NCI-H2029 (cell line): ENCODE measurements around the gene SBNO1.
"Not testable (repeated sequence)": the region's sequence is repeated elsewhere in the genome, so short reads cannot be mapped to it uniquely, and the experiment has no call there.

Experiments used
- DNase-seq: peaks from one replicate; lab custom pipeline; 2025; lab: John Stamatoyannopoulos, UW

Gene SBNO1

DNA sequence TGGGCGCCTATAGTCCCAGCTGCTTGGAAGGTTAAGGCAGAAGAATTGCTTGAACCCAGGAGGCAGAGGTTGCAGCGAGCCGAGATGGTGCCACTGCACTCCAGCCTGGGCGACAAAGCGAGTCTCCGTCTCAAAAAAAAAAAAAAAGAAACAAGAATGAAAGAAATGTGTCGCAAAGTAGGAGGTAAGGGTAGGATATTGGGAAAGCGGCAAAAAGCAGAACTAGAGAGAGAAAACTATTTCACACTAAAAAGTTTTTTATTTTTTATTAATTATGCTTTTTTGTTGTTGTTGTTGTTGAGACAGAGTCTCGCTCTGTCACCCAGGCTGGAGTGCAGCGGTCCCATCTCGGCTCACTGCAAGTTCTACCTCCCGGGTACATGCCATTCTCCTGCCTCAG is 17.7 kb downstream of the SBNO1 start:
- DNase-seq = no peak

DNA sequence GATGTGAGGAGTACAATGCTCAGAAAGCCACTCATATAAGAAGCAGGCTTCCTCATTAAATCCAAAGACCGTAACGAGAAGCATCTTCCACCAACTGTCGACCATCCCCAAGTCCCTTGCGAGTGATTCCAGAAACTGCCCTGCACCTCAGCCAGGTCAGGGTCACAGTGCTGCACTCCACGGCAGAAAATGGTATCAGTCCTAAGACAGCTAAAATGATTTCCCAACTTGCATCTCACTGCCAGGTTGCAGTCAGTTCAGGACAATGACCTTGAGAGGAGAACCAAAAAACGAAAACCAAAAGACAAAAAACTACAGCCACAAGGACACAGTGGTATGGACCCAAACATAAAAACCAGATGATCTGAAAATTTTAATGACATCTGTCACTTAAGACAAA is 20.6 kb downstream of the SBNO1 start:
- DNase-seq = no peak

DNA sequence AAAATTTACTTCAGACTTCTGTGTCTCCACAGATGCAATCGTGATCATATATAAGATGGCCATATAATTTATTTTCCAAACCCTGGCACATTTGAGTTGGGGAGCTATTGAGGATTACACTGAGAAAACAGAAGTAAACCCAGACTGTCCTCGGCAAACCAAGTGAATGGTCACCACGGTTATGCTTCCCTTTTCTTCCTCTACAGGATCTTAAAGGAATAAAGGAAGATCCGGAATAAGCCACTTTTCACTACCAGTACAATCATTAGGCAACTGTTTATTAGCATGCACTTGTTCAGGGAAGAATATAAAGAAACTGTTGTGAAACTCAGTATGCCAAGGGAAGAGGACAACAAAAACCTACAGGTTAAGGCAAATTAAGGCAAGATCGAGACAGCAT is 27.6 kb downstream of the SBNO1 start:
- no peak for DNase-seq

DNA sequence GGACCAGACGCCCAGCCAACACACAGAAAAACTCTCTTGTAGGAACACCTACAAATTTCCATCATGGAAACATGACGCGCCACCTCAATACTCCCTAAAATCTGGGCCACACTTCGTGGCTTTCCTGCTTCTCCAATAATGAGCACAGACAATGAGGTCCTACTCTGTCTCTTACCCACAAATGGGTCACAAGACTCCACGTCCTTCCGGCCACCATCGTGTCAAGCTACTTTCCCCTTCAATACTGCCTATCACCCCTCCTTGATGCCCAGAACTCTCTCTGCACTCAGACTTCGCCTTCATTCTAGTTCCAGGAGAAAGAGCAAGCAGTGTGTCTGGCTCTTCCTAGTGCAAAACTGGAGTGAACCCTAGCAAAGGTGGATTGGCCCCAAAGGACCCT is 28.1 kb downstream of the SBNO1 start:
- DNase-seq = no peak

DNA sequence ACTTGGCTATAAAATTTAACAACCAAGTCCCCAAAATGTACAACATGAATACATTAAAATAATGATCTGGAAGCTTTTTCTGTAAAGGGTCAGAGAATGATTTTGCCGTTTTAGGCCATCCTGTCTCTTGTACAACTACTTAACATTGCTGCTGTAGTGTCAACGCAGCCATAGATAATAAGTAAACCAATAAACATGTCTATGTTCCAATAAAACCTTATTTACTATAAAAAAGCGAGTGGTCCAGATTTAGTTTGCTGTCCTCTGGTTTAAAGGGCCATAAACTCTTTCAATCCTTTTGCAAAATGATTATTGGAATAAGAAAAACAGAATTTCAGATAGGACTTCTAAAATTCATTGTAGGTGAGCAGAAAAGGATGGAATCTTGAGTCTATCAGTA is 29.2 kb downstream of the SBNO1 start:
- DNase-seq = no peak

DNA sequence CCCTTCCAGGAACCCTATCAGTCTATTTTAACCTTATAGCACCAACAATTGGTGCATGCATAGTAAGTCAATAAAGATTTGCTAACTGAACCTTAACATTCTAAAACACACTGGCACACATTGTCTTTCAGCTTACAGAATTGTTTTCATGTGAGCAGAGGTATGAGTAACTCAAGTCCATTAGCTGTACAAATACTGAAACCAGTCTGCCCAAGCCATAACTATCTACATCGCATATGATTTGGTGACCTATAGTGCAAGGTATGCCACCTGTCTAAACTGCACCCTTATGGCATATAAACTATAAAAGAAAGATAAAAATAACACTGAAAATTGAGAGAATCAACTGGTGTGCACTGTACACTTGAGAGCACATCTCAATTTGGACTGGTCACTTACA is 34.8 kb downstream of the SBNO1 start:
- no peak for DNase-seq

DNA sequence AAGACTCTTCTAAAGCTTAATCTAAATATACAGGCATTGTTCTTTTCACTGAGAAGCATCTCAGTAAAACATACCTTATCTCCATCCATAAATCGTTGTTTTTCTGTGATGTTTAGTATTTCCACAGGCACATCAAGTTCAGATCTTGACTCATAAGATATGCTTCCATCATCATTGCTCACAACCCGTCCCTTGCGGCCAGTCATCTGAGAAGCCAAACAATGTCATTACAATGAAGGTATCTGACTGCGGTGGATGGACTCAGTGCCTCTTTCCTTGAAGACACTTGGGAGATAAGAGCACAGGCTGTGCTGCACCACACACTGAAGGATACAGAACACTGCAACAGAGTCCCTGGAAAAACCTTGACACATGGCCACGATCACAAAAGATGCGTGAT is 44.8 kb downstream of the SBNO1 start:
- no peak for DNase-seq

DNA sequence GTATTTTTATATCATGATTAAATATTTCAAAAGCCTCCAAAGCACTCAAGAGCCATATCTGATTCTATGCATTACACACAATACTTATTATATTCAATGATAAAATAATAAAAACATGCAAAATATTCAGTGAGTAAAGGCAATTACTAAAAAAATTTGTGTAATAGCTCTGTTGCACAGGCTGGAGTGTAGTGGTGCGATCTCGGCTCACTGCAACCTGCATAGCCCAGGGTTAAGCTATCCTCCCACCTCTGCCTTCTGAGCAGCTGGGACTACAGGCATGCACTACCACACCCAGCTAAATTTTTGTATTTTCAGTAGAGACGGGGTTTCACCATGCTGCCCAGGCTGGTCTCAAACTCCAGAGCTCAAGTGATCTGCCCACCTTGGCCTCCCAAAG is 45.4 kb downstream of the SBNO1 start:
- DNase-seq = no peak

DNA sequence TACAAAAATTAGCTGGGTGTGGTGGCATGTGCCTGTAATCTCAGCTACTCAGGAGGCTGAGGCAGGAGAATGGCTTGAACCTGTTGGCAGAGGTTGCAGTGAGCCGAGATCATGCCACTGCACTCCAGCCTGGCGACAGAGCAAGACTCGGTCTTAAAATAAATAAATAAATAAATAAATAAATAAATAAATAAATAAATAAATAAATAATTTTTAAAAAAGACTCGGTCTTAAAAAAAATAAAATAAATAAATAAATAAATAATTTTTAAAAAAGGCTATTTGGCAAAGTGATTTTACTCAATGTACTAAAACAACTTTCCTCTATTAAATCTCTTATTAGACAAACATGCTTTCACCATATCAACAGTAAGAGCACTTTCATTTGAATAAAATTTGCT is 51.6 kb downstream of the SBNO1 start:
- DNase-seq = not testable (repeated sequence)

DNA sequence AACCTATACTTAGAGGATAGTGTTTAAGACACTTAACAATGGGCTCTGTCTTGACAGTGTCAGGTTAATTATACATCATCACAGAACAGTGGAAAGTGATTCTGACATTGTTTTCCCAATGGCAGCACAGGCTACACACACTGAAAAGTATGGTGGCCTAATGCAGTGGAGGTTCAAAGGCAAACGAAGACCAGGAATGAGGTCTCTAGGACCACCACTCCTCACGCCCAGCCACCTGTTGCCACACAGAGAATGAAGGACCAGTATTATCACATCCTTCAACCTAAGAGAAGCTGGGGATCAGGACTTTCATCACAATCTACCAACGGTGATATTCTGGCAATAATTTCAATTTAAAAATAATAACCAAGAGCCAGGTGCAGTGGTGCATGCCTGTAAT is 58.4 kb downstream of the SBNO1 start:
- DNase-seq = no peak

DNA sequence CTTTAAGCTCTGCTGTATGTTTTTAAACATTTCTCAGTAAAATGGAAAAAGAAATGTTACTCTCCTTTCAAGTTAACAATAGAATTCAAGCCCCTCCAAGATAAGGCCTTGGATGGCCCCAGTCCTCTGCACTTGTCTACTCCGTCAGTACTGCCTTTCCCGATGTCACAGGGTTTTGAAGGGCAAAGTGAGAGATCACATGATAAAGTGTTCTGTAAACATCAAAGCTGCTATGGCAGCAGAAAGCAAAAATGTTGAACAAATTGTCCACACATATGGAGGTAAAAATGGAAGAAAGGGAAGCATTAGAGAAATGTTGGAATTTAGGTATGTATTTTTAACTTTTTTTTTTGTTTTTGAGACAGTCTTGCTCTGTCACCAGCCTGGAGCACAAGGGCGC is 59.5 kb downstream of the SBNO1 start:
- DNase-seq = no peak

DNA sequence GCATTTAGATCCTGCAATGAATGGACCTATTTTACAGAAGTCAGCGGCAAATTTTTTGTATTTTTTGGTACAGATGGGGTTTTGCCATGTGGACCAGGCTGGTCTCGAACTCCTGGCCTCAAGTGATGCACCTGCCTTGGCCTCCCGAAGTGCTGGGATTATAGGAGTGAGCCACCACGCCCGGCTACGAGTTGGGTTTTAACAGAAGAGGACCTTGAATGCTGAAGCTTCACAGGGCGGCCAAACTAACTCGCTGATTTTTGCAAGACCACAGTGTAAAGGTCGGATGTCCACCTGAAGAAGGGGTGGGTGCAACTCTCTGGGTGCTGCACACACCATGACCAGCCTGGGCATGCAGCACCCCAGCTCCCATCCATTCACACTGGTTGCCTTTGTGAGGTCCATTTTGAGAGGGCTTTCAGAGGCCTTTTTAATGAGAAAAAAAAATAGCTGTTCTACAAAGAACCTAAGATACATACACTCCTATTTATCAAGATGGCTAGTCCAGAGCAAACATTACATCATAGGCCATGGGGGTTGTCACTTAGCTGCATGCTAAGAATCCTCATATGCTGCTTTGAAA is 71.4 kb downstream of the SBNO1 start:
- no peak for DNase-seq

DNA sequence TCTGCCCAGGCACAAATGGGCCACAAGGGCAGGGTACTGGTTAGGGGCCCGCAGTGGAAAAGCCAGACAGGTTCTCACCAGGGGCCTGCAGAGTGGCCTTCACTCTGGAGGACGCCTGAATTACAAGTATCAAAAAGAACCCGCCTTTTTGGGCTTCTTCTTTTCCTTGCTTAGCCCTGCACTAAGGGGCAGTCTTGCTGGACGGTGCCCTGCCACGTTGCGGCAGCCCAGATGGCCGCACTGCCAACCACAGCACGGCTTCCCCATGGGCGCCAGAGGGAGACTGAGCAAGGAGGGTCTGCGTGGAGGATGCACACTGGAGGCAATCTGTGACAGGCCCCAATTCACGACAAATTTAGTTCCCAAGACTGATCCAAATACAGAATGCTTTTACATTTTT is 74.7 kb downstream of the SBNO1 start:
- DNase-seq = no peak

DNA sequence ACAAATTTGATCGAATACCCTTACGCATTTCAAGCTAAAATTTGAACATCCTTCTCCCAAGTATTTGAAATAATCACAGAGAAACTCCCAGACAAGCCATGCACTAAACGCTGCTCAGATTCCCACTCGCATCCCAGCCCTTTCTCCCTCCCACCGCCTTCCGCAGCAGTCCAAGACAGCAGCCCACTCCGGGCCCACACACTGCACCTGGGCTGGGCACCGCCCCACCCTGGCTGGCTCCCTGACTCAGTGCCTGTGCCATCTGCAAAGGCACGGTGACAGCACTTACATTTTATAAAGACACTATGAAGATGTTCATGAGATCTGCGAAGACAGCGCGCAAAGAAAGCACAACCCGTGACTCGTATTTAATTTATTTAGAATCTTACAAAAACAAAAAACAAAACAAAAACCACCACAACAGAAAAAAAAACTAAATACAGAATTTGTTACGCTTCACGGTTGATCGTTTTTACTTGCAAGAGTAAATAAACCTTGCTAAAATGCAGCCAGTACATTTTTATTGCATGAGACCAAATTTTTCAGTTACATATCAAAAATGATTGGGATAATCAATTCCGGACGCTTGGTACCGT is 75.8 kb downstream of the SBNO1 start:
- no peak for DNase-seq

DNA sequence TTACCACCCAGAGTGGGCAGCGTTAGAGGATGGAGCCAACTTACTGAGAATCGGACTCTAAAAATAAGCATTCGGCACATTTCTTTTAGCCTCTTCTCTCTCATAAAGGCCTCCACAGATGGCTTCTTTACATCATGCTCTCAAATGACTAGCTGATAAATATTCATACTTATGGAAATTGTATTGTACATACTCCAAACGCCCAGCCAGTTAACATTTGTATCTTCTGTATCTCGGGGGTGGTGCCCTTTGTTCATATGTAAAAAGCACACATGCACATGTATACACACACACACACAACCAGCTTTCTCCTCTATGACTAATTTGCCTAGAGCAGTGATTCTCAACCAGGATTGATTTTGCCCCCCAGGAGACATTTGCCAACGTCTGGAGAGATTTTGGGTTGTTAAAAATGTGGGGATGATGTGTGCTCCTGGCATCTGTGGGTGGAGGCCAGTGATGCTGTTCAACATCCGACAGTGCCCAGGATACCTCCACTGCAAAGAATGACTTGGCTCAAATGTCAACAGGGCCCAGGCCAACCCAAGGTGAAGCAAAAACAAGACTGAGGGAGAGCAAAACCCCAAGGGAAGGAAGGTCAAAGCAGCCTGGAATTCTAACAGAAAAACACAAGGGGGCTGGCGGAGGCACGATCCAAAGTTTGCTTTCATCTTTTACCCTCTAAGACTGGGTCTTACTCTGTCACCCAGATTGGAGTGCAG is 77.8 kb downstream of the SBNO1 start:
- DNase-seq = no peak

DNA sequence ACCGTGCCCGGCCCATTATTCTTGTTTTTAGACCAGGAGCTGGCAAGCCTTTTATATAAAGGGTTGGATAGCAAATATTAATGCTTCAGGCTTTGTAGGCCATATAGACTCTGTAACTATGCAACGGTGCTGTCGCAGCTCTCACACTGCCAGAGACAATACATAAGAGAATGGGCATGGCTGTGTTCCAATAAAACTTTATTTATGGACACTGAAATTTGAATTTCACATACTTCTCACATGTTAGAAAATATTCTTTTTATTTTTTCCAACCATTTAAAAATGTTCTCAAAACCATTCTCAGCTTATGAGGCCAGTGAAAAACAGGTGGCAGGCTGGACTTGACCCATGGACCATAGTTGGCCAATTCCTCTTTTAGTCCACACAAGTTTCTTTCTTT is 80.0 kb downstream of the SBNO1 start:
- no peak for DNase-seq

DNA sequence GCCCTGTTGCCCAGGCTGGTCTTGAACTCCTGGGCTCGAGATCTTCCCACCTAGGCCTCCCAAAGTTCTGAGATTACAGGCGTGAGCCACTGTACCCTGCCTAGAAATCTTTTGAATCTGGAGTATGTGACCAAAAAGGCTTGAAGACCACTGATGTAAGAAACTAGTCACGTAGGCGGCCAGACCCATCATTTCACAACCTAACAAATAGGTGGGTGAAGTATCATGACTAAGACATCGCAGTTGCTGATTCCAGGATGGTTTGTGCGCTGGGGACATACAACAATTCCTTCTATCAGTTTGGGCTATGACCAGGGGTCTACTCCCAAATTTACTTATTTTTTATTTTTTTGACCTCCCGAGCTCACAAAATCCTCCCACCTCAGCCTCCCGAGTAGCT is 81.2 kb downstream of the SBNO1 start:
- DNase-seq = no peak

DNA sequence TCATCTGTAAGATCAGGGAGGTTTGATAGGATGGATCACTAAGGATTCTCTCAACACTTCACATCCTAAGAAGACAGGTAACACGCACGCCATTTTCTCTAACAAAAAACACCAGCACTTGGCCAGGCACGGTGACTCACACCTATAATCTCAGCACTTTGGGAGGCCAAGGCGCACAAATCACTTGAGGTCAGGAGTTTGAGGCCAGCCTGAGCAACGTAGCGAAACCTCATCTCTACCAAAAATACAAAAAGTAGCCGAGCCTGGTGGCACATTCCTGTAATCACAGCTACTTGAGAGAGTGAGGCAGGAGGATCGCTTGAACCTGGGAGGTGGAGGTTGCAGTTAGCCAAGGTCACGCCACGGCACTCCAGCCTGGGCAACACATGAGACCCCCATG is 82.5 kb downstream of the SBNO1 start:
- no peak for DNase-seq

DNA sequence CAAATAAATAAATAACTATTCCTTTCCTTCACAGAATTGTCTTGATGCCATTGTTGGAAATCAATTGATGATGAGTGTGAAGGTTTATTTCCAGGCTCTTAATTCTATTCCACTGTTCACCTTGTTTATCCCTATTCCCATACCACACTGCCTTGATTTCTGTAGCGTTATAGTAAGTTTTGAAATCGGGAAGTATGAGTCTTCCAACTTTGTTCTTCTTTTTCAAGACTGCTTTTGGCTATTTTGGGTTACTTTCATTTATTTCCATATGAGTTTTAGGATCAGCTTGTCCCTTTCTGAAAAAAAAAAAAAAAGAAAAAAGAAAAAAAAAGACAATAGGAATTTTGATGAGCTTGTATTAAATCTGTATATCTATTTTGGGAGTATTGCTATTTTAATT is 83.7 kb downstream of the SBNO1 start:
- no peak for DNase-seq

DNA sequence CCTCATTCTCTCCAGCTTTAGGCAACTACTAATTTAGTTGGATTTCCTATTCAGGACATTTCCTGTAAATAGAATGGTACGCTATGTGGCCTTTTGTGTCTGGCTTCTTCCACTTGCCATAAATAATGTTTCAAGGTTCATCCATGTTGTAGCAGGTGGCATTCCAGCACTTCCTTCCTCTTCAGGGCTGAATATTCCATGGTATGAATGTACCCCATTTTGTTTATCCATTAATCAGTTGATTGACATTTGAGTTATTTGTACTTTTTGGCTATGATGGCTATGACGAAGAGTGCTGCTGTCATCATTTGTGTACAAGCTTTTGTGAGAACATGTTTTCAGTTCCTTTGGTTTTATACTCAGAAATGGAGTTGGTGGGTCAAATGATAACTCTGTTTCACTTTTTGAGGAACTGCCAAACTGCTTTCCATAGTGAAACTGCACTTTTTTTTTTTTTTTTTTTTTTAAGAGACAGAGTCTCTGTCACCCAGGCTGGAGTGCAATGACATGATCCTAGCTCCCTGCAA is 86.5 kb downstream of the SBNO1 start:
- DNase-seq = no peak

DNA sequence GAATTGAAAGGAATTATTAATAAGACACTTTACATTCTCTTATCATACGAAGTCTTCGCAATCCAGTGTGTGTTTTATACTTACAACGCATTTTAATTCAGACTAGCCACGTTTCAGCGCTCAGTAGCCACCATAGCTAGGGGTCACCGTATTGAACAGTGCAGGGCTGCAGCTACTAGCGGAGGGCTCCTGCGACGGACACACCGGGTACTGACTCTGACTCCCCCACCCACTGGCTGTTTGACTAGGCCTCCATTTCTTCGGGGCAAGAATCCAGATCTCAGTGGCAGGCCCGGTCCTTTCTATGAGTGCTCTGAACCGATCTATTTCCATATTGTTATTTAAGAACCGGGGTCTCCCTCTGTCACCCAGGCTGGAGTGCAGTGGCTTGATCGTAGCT is 91.5 kb downstream of the SBNO1 start:
- no peak for DNase-seq

DNA sequence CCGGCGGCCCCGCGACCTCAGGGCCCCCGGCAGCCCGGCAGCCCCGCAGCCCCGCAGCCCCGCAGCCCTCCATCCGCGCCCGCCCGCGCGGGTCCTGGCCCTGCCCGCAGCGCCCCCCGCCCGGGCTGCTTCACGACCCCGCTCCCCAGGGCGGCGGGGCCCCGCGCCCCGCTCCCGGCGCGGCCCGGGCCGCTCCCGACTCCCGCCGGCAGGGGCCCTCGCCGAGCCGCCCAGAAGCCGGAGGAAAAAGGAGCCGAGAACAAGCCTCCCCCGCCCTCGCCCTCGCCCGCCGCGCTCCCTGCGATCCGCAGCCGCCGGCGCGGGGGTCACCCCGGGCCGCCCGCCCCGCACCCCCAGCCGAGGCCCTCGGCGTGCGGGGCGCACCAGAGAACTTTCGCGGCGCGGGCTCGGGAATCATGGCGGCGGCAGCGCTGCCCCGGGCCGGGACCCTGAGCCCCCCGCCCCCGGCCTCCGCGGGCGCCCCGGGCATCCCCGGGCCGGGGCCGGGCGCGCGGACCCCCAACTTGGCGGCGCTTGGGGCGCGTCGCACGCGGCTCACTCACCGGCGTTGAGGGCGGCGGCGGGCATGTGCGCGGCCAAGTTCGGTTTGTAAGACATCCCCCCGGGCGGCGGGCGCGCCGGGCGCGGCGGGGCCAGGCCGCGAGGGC is 93.5 kb downstream of the SBNO1 start:
- peak; percentile 46 for DNase-seq
